Measurements from ENCODE around the gene MRPL55. TPM values are rescaled to one million over a fixed set of nuclear protein-coding genes. Genes with fewer than 3 reads are reported as not detected.

Gene MRPL55
- polyA plus RNA-seq, 3 donors, result 99.8 to 277 (median 104) TPM

DNA sequence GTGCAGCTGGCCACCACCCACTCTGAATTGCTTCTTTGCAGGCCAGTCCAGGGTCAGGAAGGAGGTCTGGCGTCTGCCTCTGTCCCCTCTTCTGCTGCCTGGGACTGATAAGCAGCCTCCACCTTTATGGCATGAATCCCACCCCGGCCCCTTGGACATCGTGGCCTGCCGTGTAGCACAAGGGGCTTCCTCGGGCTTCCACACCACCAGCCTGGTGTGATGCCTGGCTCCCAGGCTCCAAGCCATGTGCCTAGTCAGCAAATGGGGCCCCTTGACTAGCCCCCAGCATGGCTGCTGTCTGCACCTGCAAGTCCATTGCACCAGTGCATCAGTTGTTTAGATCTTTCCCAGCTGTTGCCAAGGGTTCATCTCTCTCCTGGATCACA, 36.4 kb downstream of the MRPL55 start:
- Histone ChIP-seq H3K79me2 (ENCODE audit: insufficient read depth, low read length) (no peaks in the 10 kb centered on the region), H3K36me3 (replicated peaks in 1 of 2; ENCODE audit: control insufficient read depth in 1 of 2, insufficient read depth in 2 of 2, low read length in 2 of 2) (no peaks in the 10 kb centered on the region), H2AFZ (ENCODE audit: insufficient read depth, low read depth, low read length, poor library complexity, severe bottlenecking) (no peak overlapping the region), H3K27me3 (ENCODE audit: control insufficient read depth in 2 of 2, insufficient read depth in 2 of 2, low read length in 2 of 2) (peaks cover 4 to 7% of the 10 kb centered on the region in 2 donors), H4K20me1 (ENCODE audit: insufficient read depth, low read length) (peaks cover 22% of the 10 kb centered on the region), H3K9me3 (replicated peaks in 1 of 2; ENCODE audit: control insufficient read depth in 1 of 2, insufficient read depth in 1 of 2, low read length in 2 of 2) (no peaks in the 10 kb centered on the region), H3K4me1 (ENCODE audit: control insufficient read depth in 1 of 2, insufficient read depth in 2 of 2, low read length in 2 of 2) (no peaks in the 10 kb centered on the region), H3K4me2 (replicated peaks; ENCODE audit: extremely low read depth, low read length, poor library complexity, severe bottlenecking) (no peak overlapping the region), H3K27ac (ENCODE audit: low read depth in 1 of 2, low read length in 2 of 2) (no peak overlapping the region), H3K4me3 (replicated peaks in 1 of 3; ENCODE audit: low read depth in 2 of 3, low read length in 3 of 3) (no peak overlapping the region), H3K9ac (ENCODE audit: insufficient read depth, low read length, poor library complexity, severe bottlenecking) (no peak overlapping the region)
- WGBS (ENCODE audit: insufficient coverage), result 64% methylated on average over 5 of the region's 5 CpGs
- Mint-ChIP-seq H3K36me3 (no peaks in the 10 kb centered on the region), H3K4me1 (no peaks in the 10 kb centered on the region), H3K27me3 (ENCODE audit: low read depth in 3 of 3) (peaks cover 12 to 28% (median 12%) of the 10 kb centered on the region in 3 donors), H3K4me3 (no peak overlapping the region), H3K9me3 (peaks cover 0 to 2% (median 0%) of the 10 kb centered on the region in 7 donors), H3K27ac (no peak overlapping the region)
- no peak for DNase-seq
- intact Hi-C loops (cut with micrococcal nuclease), result no loop called here
- TF ChIP-seq, protein P1, sequence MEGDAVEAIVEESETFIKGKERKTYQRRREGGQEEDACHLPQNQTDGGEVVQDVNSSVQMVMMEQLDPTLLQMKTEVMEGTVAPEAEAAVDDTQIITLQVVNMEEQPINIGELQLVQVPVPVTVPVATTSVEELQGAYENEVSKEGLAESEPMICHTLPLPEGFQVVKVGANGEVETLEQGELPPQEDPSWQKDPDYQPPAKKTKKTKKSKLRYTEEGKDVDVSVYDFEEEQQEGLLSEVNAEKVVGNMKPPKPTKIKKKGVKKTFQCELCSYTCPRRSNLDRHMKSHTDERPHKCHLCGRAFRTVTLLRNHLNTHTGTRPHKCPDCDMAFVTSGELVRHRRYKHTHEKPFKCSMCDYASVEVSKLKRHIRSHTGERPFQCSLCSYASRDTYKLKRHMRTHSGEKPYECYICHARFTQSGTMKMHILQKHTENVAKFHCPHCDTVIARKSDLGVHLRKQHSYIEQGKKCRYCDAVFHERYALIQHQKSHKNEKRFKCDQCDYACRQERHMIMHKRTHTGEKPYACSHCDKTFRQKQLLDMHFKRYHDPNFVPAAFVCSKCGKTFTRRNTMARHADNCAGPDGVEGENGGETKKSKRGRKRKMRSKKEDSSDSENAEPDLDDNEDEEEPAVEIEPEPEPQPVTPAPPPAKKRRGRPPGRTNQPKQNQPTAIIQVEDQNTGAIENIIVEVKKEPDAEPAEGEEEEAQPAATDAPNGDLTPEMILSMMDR (IDR thresholded peaks at IDR 0.05), result no peak

DNA sequence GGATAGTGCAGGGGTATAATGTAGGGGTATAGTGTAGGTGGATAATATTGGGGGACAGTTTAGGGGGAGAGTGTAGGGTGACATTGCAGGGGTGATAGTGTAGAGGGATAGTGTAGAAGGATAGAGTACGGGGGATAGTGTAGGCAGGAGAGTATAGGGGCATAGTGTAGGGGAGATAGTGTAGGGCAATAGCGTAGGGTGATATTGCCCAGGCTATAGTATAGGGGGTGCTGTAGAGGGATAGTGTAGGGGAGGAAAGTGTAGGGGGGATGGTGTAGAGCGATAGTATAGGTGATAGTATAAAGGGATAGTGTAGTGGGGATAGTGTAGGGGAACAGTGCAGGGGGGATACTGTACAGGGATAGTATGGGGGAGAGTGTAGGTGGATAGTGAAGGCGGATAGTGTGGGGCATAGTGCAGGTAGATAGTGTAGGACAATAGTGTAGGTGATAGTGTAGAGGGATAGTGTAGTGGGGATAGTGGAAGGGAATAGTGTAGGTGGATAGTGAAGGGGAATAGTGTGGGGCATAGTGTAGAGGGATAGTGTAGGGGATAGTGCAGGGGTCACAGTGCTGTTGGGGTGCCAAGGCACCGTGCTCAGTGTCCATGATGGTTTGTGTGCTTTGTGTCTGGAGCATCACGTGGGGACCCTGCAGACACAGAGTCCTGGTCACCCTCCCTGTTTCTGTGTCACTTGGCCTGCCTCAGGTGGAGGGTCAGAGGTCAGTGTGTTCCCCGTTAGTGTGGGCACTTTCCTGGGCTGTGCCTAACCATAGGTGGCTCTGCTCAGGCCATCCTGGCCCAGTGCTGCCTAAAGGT, 37.1 kb downstream of the MRPL55 start:
- no peak overlapping the region for H3K27ac ChIP-seq (ENCODE audit: low read depth in 1 of 2, low read length in 2 of 2)
- H3K27me3 ChIP-seq (ENCODE audit: control insufficient read depth in 2 of 2, insufficient read depth in 2 of 2, low read length in 2 of 2), result peaks cover 4 to 12% of the 10 kb centered on the region in 2 donors
- H2AFZ ChIP-seq (ENCODE audit: insufficient read depth, low read depth, low read length, poor library complexity, severe bottlenecking), result no peak overlapping the region
- Mint-ChIP-seq H3K9me3 (peaks cover 0 to 2% (median 0%) of the 10 kb centered on the region in 7 donors), H3K27me3 (ENCODE audit: low read depth in 3 of 3) (peaks cover 14 to 31% (median 15%) of the 10 kb centered on the region in 3 donors), H3K27ac (no peak overlapping the region), H3K4me1 (no peaks in the 10 kb centered on the region), H3K36me3 (no peaks in the 10 kb centered on the region), H3K4me3 (no peak overlapping the region)
- H3K79me2 ChIP-seq (ENCODE audit: insufficient read depth, low read length), result no peaks in the 10 kb centered on the region
- H3K4me3 ChIP-seq (replicated peaks in 1 of 3; ENCODE audit: low read depth in 2 of 3, low read length in 3 of 3), result no peak overlapping the region
- H3K36me3 ChIP-seq (replicated peaks in 1 of 2; ENCODE audit: control insufficient read depth in 1 of 2, insufficient read depth in 2 of 2, low read length in 2 of 2), result no peaks in the 10 kb centered on the region
- no peak overlapping the region for H3K9ac ChIP-seq (ENCODE audit: insufficient read depth, low read length, poor library complexity, severe bottlenecking)
- TF ChIP-seq, protein P1 (IDR thresholded peaks at IDR 0.05), result no peak
- no peak for DNase-seq
- no peak overlapping the region for H3K4me2 ChIP-seq (replicated peaks; ENCODE audit: extremely low read depth, low read length, poor library complexity, severe bottlenecking)
- no peaks in the 10 kb centered on the region for H3K9me3 ChIP-seq (replicated peaks in 1 of 2; ENCODE audit: control insufficient read depth in 1 of 2, insufficient read depth in 1 of 2, low read length in 2 of 2)
- intact Hi-C loops (cut with micrococcal nuclease), result no loop called here
- no peaks in the 10 kb centered on the region for H3K4me1 ChIP-seq (ENCODE audit: control insufficient read depth in 1 of 2, insufficient read depth in 2 of 2, low read length in 2 of 2)
- 79% methylated on average over 7 of the region's 7 CpGs for WGBS (ENCODE audit: insufficient coverage)
- H4K20me1 ChIP-seq (ENCODE audit: insufficient read depth, low read length), result peaks cover 19% of the 10 kb centered on the region

Data from CD14-positive monocyte (primary cell).